K562 (cell line): Measurements from ENCODE around the gene KAT6B.

Source experiments
- BMI1 ChIP-seq: fragments of 150-350 bp; IDR thresholded peaks from 2 replicates; pipeline ENCODE4 v1.6.1; 2014; ENCODE audit warnings: low read length
- CBX5 ChIP-seq: IDR thresholded peaks from 2 replicates; pipeline ENCODE4 v1.6.1; 2014; ENCODE audit warnings: low read depth, borderline replicate concordance
- CCAR2 ChIP-seq: fragments of 200-400 bp; formaldehyde crosslinking; IDR thresholded peaks from 2 replicates; pipeline ENCODE4 v1.6.1; 2017; ENCODE audit warnings: mild to moderate bottlenecking, low read depth, low read length
- CHD4 ChIP-seq: fragments of 200-600 bp; sonication (generic); IDR thresholded peaks from 3 replicates; pipeline ENCODE4 v1.6.1; 2012; ENCODE audit warnings: low read depth, mild to moderate bottlenecking, mixed read lengths, low read length, inconsistent platforms; ENCODE audit not compliant: insufficient read depth, insufficient replicate concordance, poor library complexity, severe bottlenecking
- CTCF ChIP-seq, 3 experiments: IDR thresholded peaks in 2 of 3; conservative IDR thresholded peaks in 1 of 3; 2 replicates each; pipeline ENCODE4 v1.5.1; 2011 to 2012; ENCODE audit warnings: low read length in 3 of 3, mild to moderate bottlenecking in 3 of 3, control low read depth in 2 of 3, improper control_type of control experiment in 1 of 3, inconsistent platforms in 1 of 3, low read depth in 1 of 3, mixed read lengths in 1 of 3, moderate library complexity in 1 of 3; ENCODE audit not compliant: insufficient read depth in 2 of 3
- FOSL1 ChIP-seq: fragments of 200-800 bp; sonication (Bioruptor generic); conservative IDR thresholded peaks from 2 replicates; pipeline ENCODE4 v1.6.1; 2016; ENCODE audit warnings: missing genetic modification characterization, missing compliant biosample characterization
- NFIC ChIP-seq: fragments of 450-650 bp; IDR thresholded peaks from 2 replicates; pipeline ENCODE4 v1.6.1; 2017; ENCODE audit warnings: mild to moderate bottlenecking, inconsistent platforms
- PBX2 ChIP-seq, 2 experiments: IDR thresholded peaks in 1 of 2; conservative IDR thresholded peaks in 1 of 2; 2 replicates each; pipeline ENCODE4 v1.6.1; 2016; ENCODE audit warnings: low read depth in 2 of 2, mild to moderate bottlenecking in 1 of 2, missing compliant biosample characterization in 1 of 2, missing genetic modification characterization in 1 of 2, moderate library complexity in 1 of 2
- POLR2A ChIP-seq: fragments of 450-650 bp; conservative IDR thresholded peaks from 2 replicates; pipeline ENCODE4 v1.6.1; 2016
- SMARCC2 ChIP-seq: fragments of 450-650 bp; IDR thresholded peaks from 2 replicates; pipeline ENCODE4 v1.6.1; 2017; ENCODE audit warnings: antibody characterized with exemption, moderate library complexity, mild to moderate bottlenecking, low read depth
- ZNF217 ChIP-seq: sonication (generic); formaldehyde crosslinking; IDR thresholded peaks from 2 replicates; pipeline ENCODE4 v1.8.0; 2022; ENCODE audit warnings: mild to moderate bottlenecking, missing genetic modification reagents
- TF ChIP-seq, protein P1 (sequence below): sonication (generic); formaldehyde crosslinking; IDR thresholded peaks from 2 replicates; pipeline ENCODE4 v1.8.1; 2023; ENCODE audit warnings: mild to moderate bottlenecking, missing genetic modification reagents
- TF ChIP-seq, protein P2 (sequence below), 2 experiments: fragments of 450-650 bp in 1 of 2; IDR thresholded peaks; 2 replicates each; pipeline ENCODE4 v1.6.1; 2011 to 2017; ENCODE audit warnings: low read depth in 2 of 2, antibody characterized with exemption in 1 of 2, borderline replicate concordance in 1 of 2, low read length in 1 of 2, mild to moderate bottlenecking in 1 of 2, mixed read lengths in 1 of 2; ENCODE audit not compliant: control insufficient read depth in 1 of 2

DNA sequence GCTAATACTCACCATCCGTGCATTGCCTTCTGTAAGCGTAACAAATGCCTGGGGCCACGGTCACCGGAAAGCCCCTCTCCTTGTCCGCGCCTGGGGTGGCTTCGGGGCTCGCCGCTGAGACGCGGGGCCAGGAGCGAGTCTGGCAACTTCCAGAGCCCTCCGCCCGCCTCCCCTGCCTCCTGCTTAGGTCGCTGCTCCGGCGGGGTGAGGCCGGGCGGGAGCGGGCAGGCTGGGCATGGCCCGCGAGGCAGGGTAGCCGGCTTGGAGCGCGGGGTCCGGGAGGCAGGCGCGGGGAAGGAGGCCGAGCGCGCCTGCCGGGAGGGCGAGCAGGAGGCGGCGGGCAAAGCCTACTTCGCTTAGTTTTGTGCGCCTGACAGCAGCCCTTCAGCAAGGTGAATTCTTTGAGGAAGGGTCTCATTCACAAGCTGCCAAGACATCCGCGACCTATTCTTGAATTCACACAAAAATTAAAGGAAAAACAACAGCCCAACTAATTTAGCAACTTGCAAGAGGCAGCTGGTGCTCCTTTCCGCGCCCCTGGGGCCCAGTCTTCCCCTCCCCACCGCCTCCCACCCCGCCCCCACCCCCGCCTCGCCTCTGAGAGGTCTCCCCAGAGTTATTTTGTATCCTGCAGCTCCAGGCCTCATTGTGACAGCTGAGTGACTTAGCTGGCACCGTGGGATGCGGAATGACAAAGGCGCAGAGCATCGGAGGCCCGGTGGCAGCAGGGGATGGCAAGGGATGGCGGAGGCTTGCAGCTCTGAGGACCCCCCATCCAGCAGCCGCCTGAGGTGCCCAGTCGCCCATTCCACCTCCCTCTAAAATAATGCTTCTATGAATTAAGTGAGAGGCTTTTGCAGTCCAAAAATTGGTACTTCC, 12.8 kb upstream of the KAT6B start:
- TF ChIP-seq CTCF (IDR thresholded peaks at IDR 0.05 in 2 of 3, conservative IDR thresholded peaks at IDR 0.05 in 1 of 3; ENCODE audit: insufficient read depth in 2 of 3, low read depth in 1 of 3, low read length in 3 of 3) (no peak), NFIC (no peak), ZNF217 (CRISPR knock-in tag) (no peak), SMARCC2 (no peak), BMI1 (no peak), FOSL1 (tag) (no peak), POLR2A (no peak), CBX5 (no peak), CCAR2 (no peak), CHD4 (no peak), PBX2 (CRISPR knock-in tag; IDR thresholded peaks at IDR 0.05; ENCODE audit: low read depth) (no peak), PBX2 (tag; conservative IDR thresholded peaks at IDR 0.05; ENCODE audit: low read depth) (no peak)
- TF ChIP-seq, protein P1, sequence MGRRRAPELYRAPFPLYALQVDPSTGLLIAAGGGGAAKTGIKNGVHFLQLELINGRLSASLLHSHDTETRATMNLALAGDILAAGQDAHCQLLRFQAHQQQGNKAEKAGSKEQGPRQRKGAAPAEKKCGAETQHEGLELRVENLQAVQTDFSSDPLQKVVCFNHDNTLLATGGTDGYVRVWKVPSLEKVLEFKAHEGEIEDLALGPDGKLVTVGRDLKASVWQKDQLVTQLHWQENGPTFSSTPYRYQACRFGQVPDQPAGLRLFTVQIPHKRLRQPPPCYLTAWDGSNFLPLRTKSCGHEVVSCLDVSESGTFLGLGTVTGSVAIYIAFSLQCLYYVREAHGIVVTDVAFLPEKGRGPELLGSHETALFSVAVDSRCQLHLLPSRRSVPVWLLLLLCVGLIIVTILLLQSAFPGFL: no peak
- TF ChIP-seq, protein P2, sequence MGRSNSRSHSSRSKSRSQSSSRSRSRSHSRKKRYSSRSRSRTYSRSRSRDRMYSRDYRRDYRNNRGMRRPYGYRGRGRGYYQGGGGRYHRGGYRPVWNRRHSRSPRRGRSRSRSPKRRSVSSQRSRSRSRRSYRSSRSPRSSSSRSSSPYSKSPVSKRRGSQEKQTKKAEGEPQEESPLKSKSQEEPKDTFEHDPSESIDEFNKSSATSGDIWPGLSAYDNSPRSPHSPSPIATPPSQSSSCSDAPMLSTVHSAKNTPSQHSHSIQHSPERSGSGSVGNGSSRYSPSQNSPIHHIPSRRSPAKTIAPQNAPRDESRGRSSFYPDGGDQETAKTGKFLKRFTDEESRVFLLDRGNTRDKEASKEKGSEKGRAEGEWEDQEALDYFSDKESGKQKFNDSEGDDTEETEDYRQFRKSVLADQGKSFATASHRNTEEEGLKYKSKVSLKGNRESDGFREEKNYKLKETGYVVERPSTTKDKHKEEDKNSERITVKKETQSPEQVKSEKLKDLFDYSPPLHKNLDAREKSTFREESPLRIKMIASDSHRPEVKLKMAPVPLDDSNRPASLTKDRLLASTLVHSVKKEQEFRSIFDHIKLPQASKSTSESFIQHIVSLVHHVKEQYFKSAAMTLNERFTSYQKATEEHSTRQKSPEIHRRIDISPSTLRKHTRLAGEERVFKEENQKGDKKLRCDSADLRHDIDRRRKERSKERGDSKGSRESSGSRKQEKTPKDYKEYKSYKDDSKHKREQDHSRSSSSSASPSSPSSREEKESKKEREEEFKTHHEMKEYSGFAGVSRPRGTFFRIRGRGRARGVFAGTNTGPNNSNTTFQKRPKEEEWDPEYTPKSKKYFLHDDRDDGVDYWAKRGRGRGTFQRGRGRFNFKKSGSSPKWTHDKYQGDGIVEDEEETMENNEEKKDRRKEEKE (IDR thresholded peaks at IDR 0.05; ENCODE audit: borderline replicate concordance in 1 of 2, control insufficient read depth in 1 of 2, low read depth in 2 of 2, low read length in 1 of 2): no peak
